ENCODE measurements around the gene FRMPD4.

The FRMPD4 gene

GRCh38 chrX:12471061-12471460, 332.8 kb downstream of the FRMPD4 start:
- no peak overlapping the region for H3K4me3 ChIP-seq (ENCODE audit: low read depth, low read length)
- TF ChIP-seq CTCF (IDR thresholded peaks at IDR 0.05; ENCODE audit: low read depth, low read length, missing control alignments): no peak
- no peak for DNase-seq (ENCODE audit: low read depth)

GRCh38 chrX:12480956-12481355, 342.7 kb downstream of the FRMPD4 start:
- DNase-seq (ENCODE audit: low read depth): no peak
- no peak for TF ChIP-seq CTCF (IDR thresholded peaks at IDR 0.05; ENCODE audit: low read depth, low read length, missing control alignments)
- no peak overlapping the region for H3K4me3 ChIP-seq (ENCODE audit: low read depth, low read length)

- no peak for TF ChIP-seq CTCF (IDR thresholded peaks at IDR 0.05; ENCODE audit: low read depth, low read length, missing control alignments)
- no peak for DNase-seq (ENCODE audit: low read depth)
- no peak overlapping the region for H3K4me3 ChIP-seq (ENCODE audit: low read depth, low read length)
Measured at GRCh38 chrX:12488220-12488619, 349.9 kb downstream of the FRMPD4 start.

- DNase-seq (ENCODE audit: low read depth): no peak
- no peak overlapping the region for H3K4me3 ChIP-seq (ENCODE audit: low read depth, low read length)
- no peak for TF ChIP-seq CTCF (IDR thresholded peaks at IDR 0.05; ENCODE audit: low read depth, low read length, missing control alignments)
Measured at GRCh38 chrX:12488771-12489170, 350.5 kb downstream of the FRMPD4 start.

GRCh38 chrX:12489341-12489740, 351.1 kb downstream of the FRMPD4 start:
- no peak for TF ChIP-seq CTCF (IDR thresholded peaks at IDR 0.05; ENCODE audit: low read depth, low read length, missing control alignments)
- H3K4me3 ChIP-seq (ENCODE audit: low read depth, low read length): no peak overlapping the region
- DNase-seq (ENCODE audit: low read depth): no peak

GRCh38 chrX:12494400-12495138, 356.3 kb downstream of the FRMPD4 start:
- no peak for DNase-seq (ENCODE audit: low read depth)
- no peak for TF ChIP-seq CTCF (IDR thresholded peaks at IDR 0.05; ENCODE audit: low read depth, low read length, missing control alignments)
- H3K4me3 ChIP-seq (ENCODE audit: low read depth, low read length): no peak overlapping the region

GRCh38 chrX:12496343-12496742, 358.1 kb downstream of the FRMPD4 start:
- DNase-seq (ENCODE audit: low read depth): no peak
- TF ChIP-seq CTCF (IDR thresholded peaks at IDR 0.05; ENCODE audit: low read depth, low read length, missing control alignments): no peak
- no peak overlapping the region for H3K4me3 ChIP-seq (ENCODE audit: low read depth, low read length)

All from GM12864 (cell line).